Right ventricle myocardium superior (tissue), 1 donor: ENCODE results near the gene HDAC4. TPM values are rescaled to one million over a fixed set of nuclear protein-coding genes. Genes with fewer than 3 reads are reported as not detected.

Experiments
- ATAC-seq: fragments of 200-7000 bp; cut with Tn5 transposase; one replicate; pipeline ENCODE4 v1.9.1; 2020; ENCODE audit warnings: mild to moderate bottlenecking; ENCODE audit not compliant: poor library complexity
- DNase-seq: peaks from one replicate; pipeline ENCODE4 v3.0.0-alpha.2; 2020
- intact Hi-C: fragments of 100-400 bp; cut with DNase I; formaldehyde crosslinking; loops from one replicate; pipeline ENCODE4 v1.11.2; 2022
- total RNA-seq: library from RNA; stranded (reverse); fragmentation: NEBNext Ultra II Directional; extraction: Animal tissue kit (Norgen Biotek cat#: 25700); gene quantifications from one replicate; pipeline ENCODE4 v1.2.1, GENCODE V29; 2021
- donor health status: DM: no; HTN: yes; CAD: no; lungs with severe emphysema.

HDAC4 gene
- total RNA-seq, 1 donor from 2014 or later, result 24.9 TPM

- intact Hi-C loops, result no loop called here
- ATAC-seq (no peak), DNase-seq (no peak)
These were observed 334.2 kb downstream of the HDAC4 start for GRCh38 chr2:239066597-239066996.

- intact Hi-C loops, result no loop called here
- no peak for ATAC-seq
- no peak for DNase-seq
These were observed 334.9 kb downstream of the HDAC4 start for GRCh38 chr2:239065962-239066361.

- DNase-seq (peak; percentile 18), ATAC-seq (no peak)
- intact Hi-C loops, result no loop called here
These were observed 335.3 kb downstream of the HDAC4 start for GRCh38 chr2:239065537-239065936.

GRCh38 chr2:239064891-239065290, 335.9 kb downstream of the HDAC4 start:
- intact Hi-C loops, result no loop called here
- peak; percentile 30 for DNase-seq
- ATAC-seq, result no peak

- peak; percentile 17 for DNase-seq
- ATAC-seq, result no peak
- intact Hi-C loops, result no loop called here
These were observed 336.6 kb downstream of the HDAC4 start for GRCh38 chr2:239064253-239064652.

- ATAC-seq (no peak), DNase-seq (no peak)
- intact Hi-C loops, result no loop called here
These were observed 338.1 kb downstream of the HDAC4 start for GRCh38 chr2:239062743-239063142.

DNA sequence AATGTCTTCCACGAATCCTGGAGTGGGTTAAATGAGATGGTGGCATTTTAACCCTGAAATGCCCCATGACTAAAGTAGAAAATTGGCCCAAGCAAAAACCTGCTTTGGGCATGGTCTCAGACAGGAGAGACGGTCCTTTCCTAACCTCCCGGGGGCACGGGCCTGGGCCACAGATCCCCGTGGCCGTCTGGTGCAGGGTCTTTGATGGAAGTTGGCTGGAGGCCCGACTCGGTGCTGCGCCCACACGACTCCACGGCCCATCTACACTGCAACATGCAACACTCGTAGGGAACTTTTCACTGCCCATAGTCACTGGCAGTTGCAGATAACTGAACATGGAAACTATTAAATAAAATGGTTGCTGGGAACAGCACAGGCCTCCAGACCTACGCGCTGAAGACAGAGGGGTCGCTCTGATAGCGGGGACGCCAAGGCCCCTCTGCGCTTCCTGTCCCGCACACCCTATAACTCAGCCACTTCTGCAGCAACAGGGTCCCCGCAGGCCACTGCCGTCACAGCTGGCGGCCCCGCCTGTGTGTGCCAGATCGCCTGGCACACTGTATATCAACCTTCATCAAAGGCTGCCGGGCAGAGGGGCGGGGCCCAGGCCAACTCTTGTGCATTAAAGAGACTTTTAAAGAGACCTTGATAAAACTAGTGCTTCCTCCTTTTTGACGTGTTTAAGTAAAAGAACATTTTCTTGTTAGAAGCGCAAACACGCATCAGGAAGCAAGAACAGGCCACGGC, 338.8 kb downstream of the HDAC4 start:
- intact Hi-C loops, result no loop called here
- ATAC-seq, result no peak
- DNase-seq, result no peak

GRCh38 chr2:239061121-239061666, 339.6 kb downstream of the HDAC4 start:
- DNase-seq (no peak), ATAC-seq (no peak)
- intact Hi-C loops, result no loop called here

GRCh38 chr2:239060676-239061075, 340.1 kb downstream of the HDAC4 start:
- no peak for DNase-seq
- no peak for ATAC-seq
- intact Hi-C loops, result no loop called here

GRCh38 chr2:239059854-239060253, 341.0 kb downstream of the HDAC4 start:
- ATAC-seq (peak; percentile 46), DNase-seq (peak; percentile 41)
- intact Hi-C loops, result no loop called here

GRCh38 chr2:239058766-239059165, 342.1 kb downstream of the HDAC4 start:
- ATAC-seq (no peak), DNase-seq (no peak)
- intact Hi-C loops, result no loop called here

DNA sequence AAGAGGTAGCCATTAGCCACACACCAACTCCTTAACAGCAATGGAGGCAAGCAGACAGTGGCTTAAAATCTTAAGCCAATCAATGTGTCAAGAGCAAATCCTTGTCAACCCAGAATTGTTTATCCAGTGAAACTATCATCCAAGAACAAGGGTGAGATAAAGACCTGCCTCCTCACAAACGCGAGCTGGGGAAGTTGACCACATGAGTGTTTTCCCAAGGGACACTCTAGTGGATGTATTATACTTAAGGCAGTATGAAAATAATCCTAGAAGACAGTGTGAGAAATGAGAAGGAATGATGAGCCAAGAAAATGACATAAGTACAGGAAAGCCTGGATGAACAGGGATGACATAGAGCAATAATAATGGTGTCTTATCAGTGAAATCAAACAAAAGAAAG, 343.3 kb downstream of the HDAC4 start:
- DNase-seq (peak; percentile 3), ATAC-seq (no peak)
- intact Hi-C loops, result no loop called here

- intact Hi-C loops, result no loop called here
- ATAC-seq, result no peak
- no peak for DNase-seq
These were observed 344.2 kb downstream of the HDAC4 start for GRCh38 chr2:239056611-239057010.

DNA sequence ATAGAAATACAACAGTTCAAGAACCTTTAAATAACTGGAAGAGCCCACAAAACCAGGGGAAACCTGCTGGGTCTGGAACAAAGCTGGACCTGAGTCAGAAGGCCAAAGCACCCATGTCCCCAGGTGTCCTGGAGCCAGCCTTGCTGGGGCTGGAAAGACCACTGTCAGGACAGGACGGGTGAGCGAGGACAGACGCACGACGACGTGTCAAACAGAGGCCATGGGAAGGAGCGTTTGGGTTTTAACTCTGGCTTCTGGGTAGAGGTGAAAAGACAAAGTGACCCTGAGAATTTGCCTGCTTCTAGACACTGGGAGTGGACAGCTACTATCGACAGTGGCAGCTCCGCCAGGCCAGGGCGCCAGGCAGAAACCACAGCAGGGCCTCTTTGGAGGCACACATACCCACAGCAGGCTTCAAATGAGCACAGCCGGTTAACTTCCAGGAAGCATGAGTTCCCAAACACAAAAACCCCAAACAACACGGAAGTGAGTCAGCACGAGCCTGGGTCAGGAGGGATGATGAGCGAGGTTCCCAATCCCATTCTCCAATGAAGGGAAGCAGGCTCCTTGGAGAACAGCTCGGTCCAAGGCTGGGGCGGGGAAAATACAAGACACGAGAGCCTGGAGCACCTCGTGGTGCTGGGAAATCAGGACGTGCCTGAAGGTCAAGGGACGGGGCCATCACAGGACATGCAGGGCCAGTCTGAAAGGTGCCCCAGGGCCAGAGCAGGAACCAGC, 344.9 kb downstream of the HDAC4 start:
- DNase-seq (no peak), ATAC-seq (no peak)
- intact Hi-C loops, result no loop called here

DNA sequence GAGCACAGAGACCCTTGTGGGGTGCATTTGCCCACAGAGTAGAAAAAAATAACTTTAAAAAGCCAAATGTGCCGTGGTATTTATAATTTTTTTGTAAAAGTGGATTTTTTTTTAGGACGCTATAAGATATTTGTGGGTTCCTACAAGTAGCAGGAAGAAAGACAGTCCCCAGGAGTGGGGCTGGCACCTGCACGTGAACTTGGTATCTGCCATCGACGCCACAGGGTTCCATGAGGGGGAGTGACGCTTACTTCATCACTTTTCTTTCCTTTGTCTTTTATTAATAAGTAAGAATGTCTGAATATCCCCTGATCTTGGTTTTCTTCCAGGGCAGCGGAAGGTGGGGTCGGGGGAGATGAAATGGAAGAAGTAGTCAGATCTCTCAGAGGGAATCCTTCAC, 345.9 kb downstream of the HDAC4 start:
- DNase-seq (no peak), ATAC-seq (no peak)
- intact Hi-C loops, result no loop called here

GRCh38 chr2:239053801-239054503, 346.9 kb downstream of the HDAC4 start:
- DNase-seq (no peak), ATAC-seq (peak; percentile 55)
- intact Hi-C loops, result no loop called here

DNA sequence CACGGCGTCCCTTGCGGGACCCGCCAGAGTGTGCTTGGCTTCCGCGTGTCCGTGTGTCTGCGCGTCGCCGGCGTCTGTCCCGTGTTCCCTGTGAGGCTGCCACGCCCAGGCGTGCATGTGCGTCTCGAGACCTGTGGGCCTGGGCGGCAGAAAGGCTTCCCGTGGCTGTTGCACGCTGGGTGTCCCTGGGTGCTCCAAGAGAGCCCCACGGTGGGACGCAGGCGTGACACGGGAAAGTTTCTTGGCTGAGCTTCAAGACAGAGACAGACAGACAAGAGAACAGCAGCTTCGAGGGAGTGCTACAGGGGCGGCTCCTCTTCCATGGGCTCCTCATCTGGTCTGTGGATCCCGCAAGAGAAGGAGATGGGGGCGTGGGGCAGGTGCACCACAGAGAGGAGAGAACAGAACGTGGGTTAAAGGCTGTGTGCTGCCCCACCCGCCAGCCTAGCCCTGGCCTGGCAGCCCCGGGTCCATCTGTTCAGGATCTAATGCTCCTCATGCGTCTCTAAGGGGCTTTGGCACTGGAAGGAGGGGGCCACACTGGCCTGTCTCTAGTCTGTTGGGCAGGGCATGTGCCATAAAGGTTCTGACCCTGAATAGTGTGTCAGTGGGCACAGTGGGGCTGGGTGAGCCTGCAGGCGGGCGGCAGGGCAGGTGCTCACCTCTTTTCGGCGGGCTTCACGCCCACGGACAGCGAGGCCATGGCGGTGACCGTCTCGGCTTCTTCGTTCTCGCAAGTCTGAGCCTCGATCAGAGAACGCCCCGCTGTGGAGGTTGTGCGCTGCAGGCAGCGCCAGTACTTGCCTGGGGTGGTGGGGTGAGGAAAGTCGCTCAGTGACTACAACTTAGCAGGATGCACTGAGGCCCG, 347.8 kb downstream of the HDAC4 start:
- peak; percentile 39 for DNase-seq

GRCh38 chr2:239051891-239052445, 348.9 kb downstream of the HDAC4 start:
- intact Hi-C loops, result no loop called here
- peak; percentile 14 for DNase-seq
- ATAC-seq, result no peak

More for the DNA sequence above, 347.8 kb downstream of the HDAC4 start:
- no peak for ATAC-seq
- intact Hi-C loops, result no loop called here
